ENCODE data around the gene NEGR1.

DNA sequence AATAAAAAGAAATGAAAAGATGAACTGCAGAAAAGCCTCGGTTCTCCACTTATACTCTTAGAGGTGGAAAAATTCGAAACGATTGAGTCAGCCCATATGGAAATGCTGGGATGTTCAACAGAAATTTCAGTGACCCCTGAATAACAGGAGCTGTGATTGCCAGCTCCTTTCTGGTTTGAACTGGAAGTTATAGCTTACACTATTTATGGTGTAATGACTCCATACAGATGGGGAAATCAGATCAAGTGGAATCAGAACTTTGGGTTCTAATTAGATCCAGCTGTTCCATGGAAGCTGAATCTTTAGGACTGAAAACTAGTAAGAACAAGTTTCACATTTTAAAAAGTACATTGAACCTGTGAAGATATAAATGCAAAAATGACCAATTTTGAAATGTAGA is 632.2 kb downstream of the NEGR1 start:
- TF ChIP-seq, protein P1, sequence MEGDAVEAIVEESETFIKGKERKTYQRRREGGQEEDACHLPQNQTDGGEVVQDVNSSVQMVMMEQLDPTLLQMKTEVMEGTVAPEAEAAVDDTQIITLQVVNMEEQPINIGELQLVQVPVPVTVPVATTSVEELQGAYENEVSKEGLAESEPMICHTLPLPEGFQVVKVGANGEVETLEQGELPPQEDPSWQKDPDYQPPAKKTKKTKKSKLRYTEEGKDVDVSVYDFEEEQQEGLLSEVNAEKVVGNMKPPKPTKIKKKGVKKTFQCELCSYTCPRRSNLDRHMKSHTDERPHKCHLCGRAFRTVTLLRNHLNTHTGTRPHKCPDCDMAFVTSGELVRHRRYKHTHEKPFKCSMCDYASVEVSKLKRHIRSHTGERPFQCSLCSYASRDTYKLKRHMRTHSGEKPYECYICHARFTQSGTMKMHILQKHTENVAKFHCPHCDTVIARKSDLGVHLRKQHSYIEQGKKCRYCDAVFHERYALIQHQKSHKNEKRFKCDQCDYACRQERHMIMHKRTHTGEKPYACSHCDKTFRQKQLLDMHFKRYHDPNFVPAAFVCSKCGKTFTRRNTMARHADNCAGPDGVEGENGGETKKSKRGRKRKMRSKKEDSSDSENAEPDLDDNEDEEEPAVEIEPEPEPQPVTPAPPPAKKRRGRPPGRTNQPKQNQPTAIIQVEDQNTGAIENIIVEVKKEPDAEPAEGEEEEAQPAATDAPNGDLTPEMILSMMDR (IDR thresholded peaks at IDR 0.05; ENCODE audit: low read depth, low read length, missing input control), result no peak
- TF ChIP-seq HNF4A (conservative IDR thresholded peaks at IDR 0.05) (no peak), TAF1 (conservative IDR thresholded peaks at IDR 0.05) (no peak), GABPA (IDR thresholded peaks at IDR 0.05 in 1 of 2, conservative IDR thresholded peaks at IDR 0.05 in 1 of 2) (no peak), EGR1 (IDR thresholded peaks at IDR 0.05; ENCODE audit: low read depth in 2 of 2) (no peak), REST (IDR thresholded peaks at IDR 0.05) (no peak), SP1 (IDR thresholded peaks at IDR 0.05) (no peak), YY1 (IDR thresholded peaks at IDR 0.05) (no peak), RAD21 (IDR thresholded peaks at IDR 0.05) (no peak)
- TF ChIP-seq, protein P2, sequence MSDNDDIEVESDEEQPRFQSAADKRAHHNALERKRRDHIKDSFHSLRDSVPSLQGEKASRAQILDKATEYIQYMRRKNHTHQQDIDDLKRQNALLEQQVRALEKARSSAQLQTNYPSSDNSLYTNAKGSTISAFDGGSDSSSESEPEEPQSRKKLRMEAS (IDR thresholded peaks at IDR 0.05), result no peak
- TF ChIP-seq, protein P3, sequence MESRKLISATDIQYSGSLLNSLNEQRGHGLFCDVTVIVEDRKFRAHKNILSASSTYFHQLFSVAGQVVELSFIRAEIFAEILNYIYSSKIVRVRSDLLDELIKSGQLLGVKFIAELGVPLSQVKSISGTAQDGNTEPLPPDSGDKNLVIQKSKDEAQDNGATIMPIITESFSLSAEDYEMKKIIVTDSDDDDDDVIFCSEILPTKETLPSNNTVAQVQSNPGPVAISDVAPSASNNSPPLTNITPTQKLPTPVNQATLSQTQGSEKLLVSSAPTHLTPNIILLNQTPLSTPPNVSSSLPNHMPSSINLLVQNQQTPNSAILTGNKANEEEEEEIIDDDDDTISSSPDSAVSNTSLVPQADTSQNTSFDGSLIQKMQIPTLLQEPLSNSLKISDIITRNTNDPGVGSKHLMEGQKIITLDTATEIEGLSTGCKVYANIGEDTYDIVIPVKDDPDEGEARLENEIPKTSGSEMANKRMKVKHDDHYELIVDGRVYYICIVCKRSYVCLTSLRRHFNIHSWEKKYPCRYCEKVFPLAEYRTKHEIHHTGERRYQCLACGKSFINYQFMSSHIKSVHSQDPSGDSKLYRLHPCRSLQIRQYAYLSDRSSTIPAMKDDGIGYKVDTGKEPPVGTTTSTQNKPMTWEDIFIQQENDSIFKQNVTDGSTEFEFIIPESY (IDR thresholded peaks at IDR 0.05), result no peak
